Common myeloid progenitor, CD34-positive (primary cell): ENCODE results near the gene TBC1D1.

Source experiments
- CTCF ChIA-PET: fragments of 350-600 bp; sonication (Branson Sonifier 250); formaldehyde crosslinking; loops from one replicate; lab custom pipeline; 2021; ENCODE audit warnings: antibody characterized with exemption; lab: Charles Lee
- POLR2A ChIA-PET: fragments of 350-600 bp; sonication (Branson Sonifier 250); formaldehyde crosslinking; loops from one replicate; lab custom pipeline; 2021; ENCODE audit warnings: antibody characterized with exemption; lab: Charles Lee
- DNase-seq, 3 donors: peaks; one replicate each; pipeline versions ENCODE4 v3.0.0 to v3.0.0-alpha.2; 2013
- H3K27ac ChIP-seq, 2 experiments: 1 replicate in 1 of 2; 2 replicates in 1 of 2; pipeline ENCODE4 v1.7.0; 2013; ENCODE audit warnings: inconsistent platforms in 2 of 2, low read length in 2 of 2, mild to moderate bottlenecking in 2 of 2, low read depth in 1 of 2, moderate library complexity in 1 of 2; ENCODE audit not compliant: severe bottlenecking in 2 of 2, insufficient read depth in 1 of 2, poor library complexity in 1 of 2
- H3K27me3 ChIP-seq, 5 experiments: replicated peaks in 2 of 5; 1 replicate in 3 of 5; 2 replicates in 2 of 5; pipeline versions ENCODE4 v1.6.1 to v1.7.0; 2013; ENCODE audit warnings: low read length in 4 of 5, mild to moderate bottlenecking in 2 of 5, moderate library complexity in 2 of 5, inconsistent platforms in 1 of 5; ENCODE audit not compliant: insufficient read depth in 5 of 5, control insufficient read depth in 4 of 5
- H3K36me3 ChIP-seq, 4 experiments: 1 replicate in 2 of 4; 2 replicates in 2 of 4; pipeline versions ENCODE4 v1.6.1 to v1.7.0; 2013; ENCODE audit warnings: low read length in 3 of 4, control low read depth in 1 of 4, mild to moderate bottlenecking in 1 of 4; ENCODE audit not compliant: control insufficient read depth in 4 of 4, insufficient read depth in 4 of 4
- H3K4me1 ChIP-seq, 4 experiments: 1 replicate in 3 of 4; 2 replicates in 1 of 4; pipeline versions ENCODE4 v1.6.1 to v1.7.1; 2013; ENCODE audit warnings: low read length in 3 of 4, mild to moderate bottlenecking in 3 of 4, control low read depth in 1 of 4, inconsistent platforms in 1 of 4, moderate library complexity in 1 of 4; ENCODE audit not compliant: control insufficient read depth in 4 of 4, insufficient read depth in 4 of 4; ENCODE audit errors: control extremely low read depth in 1 of 4
- H3K4me3 ChIP-seq, 7 experiments: 1 replicate in 4 of 7; 2 replicates in 3 of 7; pipeline versions ENCODE4 v1.5.1 to v1.7.0; 2013; ENCODE audit warnings: mild to moderate bottlenecking in 7 of 7, low read length in 6 of 7, moderate library complexity in 6 of 7, inconsistent platforms in 2 of 7, low read depth in 2 of 7, control low read depth in 1 of 7; ENCODE audit not compliant: insufficient read depth in 4 of 7, control insufficient read depth in 1 of 7; ENCODE audit errors: extremely low read depth in 1 of 7
- H3K9me3 ChIP-seq, 5 experiments: 1 replicate in 4 of 5; 2 replicates in 1 of 5; pipeline versions ENCODE4 v1.6.1 to v1.7.1; 2013; ENCODE audit warnings: low read length in 4 of 5, mild to moderate bottlenecking in 2 of 5, inconsistent platforms in 1 of 5, low read depth in 1 of 5, moderate library complexity in 1 of 5; ENCODE audit not compliant: control insufficient read depth in 4 of 5, insufficient read depth in 2 of 5; ENCODE audit errors: control extremely low read depth in 1 of 5
- WGBS: methylation state at CpG from one replicate; pipeline ENCODE4 v1.1.5; 2013; ENCODE audit not compliant: insufficient coverage; 5-methylcytosine and 5-hydroxymethylcytosine counted together

TBC1D1 gene

DNA sequence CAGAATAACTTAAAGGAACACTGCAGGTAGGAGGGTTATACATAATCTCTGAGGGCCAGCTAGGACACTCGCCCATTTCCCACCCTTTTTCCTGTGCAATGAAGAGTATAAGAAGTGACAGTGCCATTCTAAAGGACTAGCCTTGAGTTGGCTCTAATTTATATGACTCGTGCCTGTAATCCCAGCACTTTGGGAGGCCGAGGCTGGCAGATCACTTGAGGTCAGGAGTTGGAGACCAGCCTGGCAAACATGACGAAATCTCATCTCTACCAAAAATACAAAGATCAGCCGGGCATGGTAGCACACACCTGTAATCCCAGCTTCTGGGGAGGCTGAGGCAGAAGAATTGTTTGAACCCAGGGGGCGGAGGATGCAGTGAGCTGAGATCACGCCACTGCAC lies 4.4 kb downstream of the TBC1D1 start:
- CTCF ChIA-PET: interaction anchor here (0.6 to 1.4 kb wide), 3 partner anchors 21 to 92 kb away, joined by 3 to 5 read pairs (median 4); no protein-coding TSS in a partner anchor

GRCh38 chr4:37896206-37896860 lies 5.4 kb downstream of the TBC1D1 start:
- no peak for DNase-seq
- Histone ChIP-seq H3K4me3 (no peak overlapping the region), H3K4me1 (peaks cover 4 to 12% (median 11%) of the 10 kb centered on the region in 4 experiments), H3K27ac (no peak overlapping the region), H3K36me3 (no peaks in the 10 kb centered on the region), H3K9me3 (no peaks in the 10 kb centered on the region), H3K27me3 (no peaks in the 10 kb centered on the region)
- ChIA-PET POLR2A (no interaction called here), CTCF (interaction anchor here (0.7 to 1.4 kb wide), 5 partner anchors 24 to 139 kb away, joined by 3 to 4 read pairs (median 3); no protein-coding TSS in a partner anchor)

More for the DNA sequence above, 4.4 kb downstream of the TBC1D1 start:
- Histone ChIP-seq H3K27ac (no peak overlapping the region), H3K36me3 (no peaks in the 10 kb centered on the region), H3K4me1 (peaks cover 4 to 19% (median 15%) of the 10 kb centered on the region in 4 experiments), H3K4me3 (no peak overlapping the region), H3K9me3 (no peaks in the 10 kb centered on the region), H3K27me3 (no peaks in the 10 kb centered on the region)
- POLR2A ChIA-PET: no interaction called here
- no peak for DNase-seq
- WGBS: 100% methylated on average over 2 of the region's 7 CpGs

GRCh38 chr4:37902212-37902611 lies 11.3 kb downstream of the TBC1D1 start:
- H3K27ac ChIP-seq: no peak overlapping the region
- DNase-seq: no peak
- H3K4me3 ChIP-seq: no peak overlapping the region
- H3K4me1 ChIP-seq: peaks cover 0 to 2% (median under 1%) of the 10 kb centered on the region in 4 experiments
- H3K36me3 ChIP-seq: peaks cover 0 to 4% (median under 1%) of the 10 kb centered on the region in 4 experiments
- 91% methylated on average over 7 of the region's 7 CpGs for WGBS
- POLR2A ChIA-PET: no interaction called here
- no peaks in the 10 kb centered on the region for H3K27me3 ChIP-seq
- no peaks in the 10 kb centered on the region for H3K9me3 ChIP-seq
- CTCF ChIA-PET: interaction anchor here (1.1 kb wide), 1 partner anchor 11 kb away, joined by 3 read pairs; no protein-coding TSS in a partner anchor

DNA sequence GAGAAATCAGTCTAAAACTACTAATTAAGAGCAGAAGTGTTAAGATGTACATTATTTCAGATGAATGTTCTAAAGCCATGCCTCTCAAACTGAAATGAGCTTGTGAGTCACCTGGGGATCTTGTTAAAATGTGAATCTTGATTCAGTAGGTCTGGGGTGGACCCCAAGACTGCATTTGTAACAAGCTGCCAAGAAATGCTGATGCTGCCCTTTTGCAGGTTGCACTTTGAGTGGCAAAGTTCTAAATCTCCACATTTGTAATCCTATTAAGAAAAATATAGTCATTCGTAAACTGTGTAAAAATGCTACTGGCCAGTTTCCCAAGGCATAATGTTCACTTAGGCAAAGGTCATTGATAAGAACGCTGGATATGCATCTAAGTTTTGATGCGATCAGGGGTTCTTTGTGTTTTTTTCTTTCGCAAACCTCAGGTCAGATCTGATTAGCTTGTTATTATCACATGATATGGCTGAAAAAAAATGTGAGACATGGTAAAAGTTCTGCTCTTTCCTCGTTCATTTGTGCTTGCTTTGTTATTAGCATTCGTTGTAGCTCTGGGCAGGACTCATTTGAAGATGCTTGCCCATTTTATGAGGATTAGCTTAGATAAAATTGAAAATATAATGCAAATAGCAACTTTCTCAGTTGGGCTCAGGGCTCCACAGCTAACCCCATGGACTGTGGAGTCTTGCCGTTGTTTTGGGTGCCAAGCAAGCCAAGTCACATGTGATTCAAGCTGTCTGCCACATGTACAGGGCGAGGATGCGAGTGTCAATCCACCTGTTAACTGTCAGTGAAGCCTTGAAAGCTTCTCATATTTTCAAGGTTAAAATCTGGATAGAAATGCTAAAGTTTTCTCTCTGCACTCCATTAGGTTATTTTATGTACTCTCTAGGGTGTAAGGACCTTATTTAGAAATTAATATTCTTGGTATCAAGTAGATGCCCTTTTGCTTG lies 12.1 kb downstream of the TBC1D1 start:
- ChIA-PET CTCF (interaction anchor here (1.1 to 1.2 kb wide), 2 partner anchors 9 to 10 kb away, joined by 3 to 4 read pairs; no protein-coding TSS in a partner anchor), POLR2A (interaction anchor here (0.6 kb wide), 1 partner anchor 398 kb away, joined by 3 read pairs; no protein-coding TSS in a partner anchor)
- no peak overlapping the region for H3K27ac ChIP-seq
- no peaks in the 10 kb centered on the region for H3K9me3 ChIP-seq
- peaks cover 0 to 4% (median under 1%) of the 10 kb centered on the region in 4 experiments for H3K36me3 ChIP-seq
- H3K27me3 ChIP-seq: no peaks in the 10 kb centered on the region
- H3K4me1 ChIP-seq: peaks cover 0 to 2% (median under 1%) of the 10 kb centered on the region in 4 experiments
- DNase-seq: no peak
- no peak overlapping the region for H3K4me3 ChIP-seq
- WGBS: 99% methylated on average over 7 of the region's 9 CpGs

GRCh38 chr4:37903901-37904300 lies 13.0 kb downstream of the TBC1D1 start:
- no peak overlapping the region for H3K4me3 ChIP-seq
- POLR2A ChIA-PET: no interaction called here
- CTCF ChIA-PET: interaction anchor here (1.2 kb wide), 1 partner anchor 10 kb away, joined by 4 read pairs; no protein-coding TSS in a partner anchor
- 100% methylated on average over 2 of the region's 3 CpGs for WGBS
- H3K27me3 ChIP-seq: no peaks in the 10 kb centered on the region
- DNase-seq: no peak
- peaks cover 0 to 4% (median under 1%) of the 10 kb centered on the region in 4 experiments for H3K36me3 ChIP-seq
- no peak overlapping the region for H3K27ac ChIP-seq
- peaks cover 0 to 6% (median 1%) of the 10 kb centered on the region in 4 experiments for H3K4me1 ChIP-seq
- no peaks in the 10 kb centered on the region for H3K9me3 ChIP-seq

DNA sequence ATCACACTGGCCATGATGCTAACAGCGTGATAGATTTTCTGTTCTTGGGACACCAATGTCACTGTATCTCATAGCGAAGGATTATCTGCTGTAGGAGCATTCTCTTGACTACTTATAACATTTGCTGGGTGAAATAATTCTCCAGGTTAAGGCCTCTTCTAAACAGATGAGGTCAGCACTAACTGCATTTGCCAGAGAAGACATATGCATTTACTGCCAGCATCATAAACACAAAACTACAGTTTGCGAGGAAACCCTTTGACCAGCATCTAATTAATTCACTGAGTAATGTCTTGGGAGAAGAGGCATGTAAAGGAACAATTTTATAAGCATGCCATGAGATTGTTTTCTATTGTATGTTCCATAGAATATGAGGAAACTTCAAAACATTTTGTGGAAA lies 13.9 kb downstream of the TBC1D1 start:
- no peak for DNase-seq
- Histone ChIP-seq H3K9me3 (no peaks in the 10 kb centered on the region), H3K27me3 (no peaks in the 10 kb centered on the region), H3K27ac (no peak overlapping the region), H3K36me3 (peaks cover 0 to 4% (median under 1%) of the 10 kb centered on the region in 4 experiments), H3K4me1 (peaks cover 0 to 6% (median 1%) of the 10 kb centered on the region in 4 experiments), H3K4me3 (no peak overlapping the region)
- ChIA-PET CTCF (interaction anchor here (1.0 kb wide), 1 partner anchor 114 kb away, joined by 4 read pairs; no protein-coding TSS in a partner anchor), POLR2A (no interaction called here)
- WGBS: 100% methylated on average over 2 of the region's 3 CpGs
